ENCODE data around the gene EGFL7.
A peak's percentile ranks its signal among the peaks of the same experiment; 100 is the strongest.

Gene EGFL7

DNA sequence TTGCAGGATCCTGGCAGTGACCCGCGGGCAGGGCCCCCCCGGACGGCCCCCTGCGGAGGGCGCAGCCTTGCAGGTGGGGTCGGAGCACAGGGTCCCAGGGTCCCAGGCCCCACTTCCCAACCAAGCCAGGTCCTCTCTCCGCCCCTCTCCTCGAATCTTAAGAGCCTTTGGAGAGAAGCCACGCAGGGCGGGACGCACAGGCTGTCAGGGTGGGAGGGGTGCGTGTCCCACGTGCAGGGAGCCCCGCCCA, 18.4 kb upstream of the EGFL7 start:
- peak in 1 of 2 donors; percentile 64 for DNase-seq (ENCODE audit: low read depth in 2 of 2)

DNA sequence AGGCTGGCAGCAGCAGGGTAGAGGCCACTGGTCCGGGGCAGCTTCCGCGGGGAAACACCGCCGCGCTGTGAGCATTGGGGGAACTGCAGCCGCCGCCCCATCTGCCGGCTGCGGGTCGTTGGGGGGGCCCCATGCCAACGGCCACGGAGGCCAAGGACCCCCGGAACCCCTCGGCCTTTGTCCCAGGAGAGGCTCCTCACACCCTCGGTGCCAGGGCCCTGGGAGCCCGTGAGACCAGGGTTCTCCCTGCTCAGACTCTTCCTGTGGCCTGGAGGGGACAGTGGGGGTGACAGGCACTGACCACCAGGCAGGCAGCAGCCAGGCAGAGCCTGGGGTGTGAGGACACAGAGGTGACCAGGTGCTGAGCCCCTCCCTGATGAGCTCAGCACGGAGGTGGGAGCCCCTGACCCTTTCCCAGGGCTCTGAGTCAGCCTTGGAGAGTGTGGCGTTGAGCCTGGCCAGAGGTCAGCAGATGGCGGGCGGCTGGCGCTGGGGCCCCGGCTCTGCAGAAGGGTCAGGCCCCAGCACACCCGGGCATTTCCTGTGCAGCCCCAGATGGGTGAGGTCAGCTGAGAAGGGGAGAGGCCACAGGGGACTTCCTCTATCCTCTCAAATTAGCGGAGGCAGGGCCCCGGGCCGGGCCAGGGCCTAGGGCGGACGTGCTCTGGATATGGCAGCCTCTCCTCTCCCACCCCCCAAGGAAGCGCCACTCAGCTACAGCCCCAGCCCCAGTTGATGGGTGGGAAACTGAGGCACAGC, 17.9 kb upstream of the EGFL7 start:
- peak in 1 of 2 donors; percentile 65 for DNase-seq (ENCODE audit: low read depth in 2 of 2)

DNA sequence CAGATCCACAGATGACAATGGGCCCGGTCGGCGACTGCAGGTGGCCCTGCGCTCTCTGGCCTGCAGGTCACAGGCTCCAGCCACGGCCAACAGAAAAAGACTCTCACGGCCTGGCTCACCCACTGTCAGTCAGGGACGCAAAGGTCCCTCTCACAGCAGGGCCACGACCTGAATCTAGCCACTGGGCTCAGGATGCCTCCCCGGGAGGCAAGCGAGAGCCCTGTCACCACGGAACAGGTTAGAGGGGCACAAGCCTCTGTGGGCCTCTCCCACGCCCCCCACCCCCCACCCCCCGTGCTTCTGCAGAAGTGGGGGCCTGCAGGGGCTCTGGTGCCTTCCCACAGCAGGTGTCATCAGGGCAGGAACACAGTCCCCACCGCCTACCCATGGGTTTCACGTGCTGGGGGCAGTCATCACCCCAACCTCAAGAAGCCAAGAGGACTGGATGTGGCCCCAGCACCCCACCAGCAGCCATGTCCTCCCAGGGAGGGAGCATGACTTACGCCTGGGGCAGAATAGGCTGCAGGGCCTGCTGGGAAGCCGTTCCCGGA, 17.3 kb upstream of the EGFL7 start:
- DNase-seq (ENCODE audit: low read depth in 2 of 2): no peak

DNA sequence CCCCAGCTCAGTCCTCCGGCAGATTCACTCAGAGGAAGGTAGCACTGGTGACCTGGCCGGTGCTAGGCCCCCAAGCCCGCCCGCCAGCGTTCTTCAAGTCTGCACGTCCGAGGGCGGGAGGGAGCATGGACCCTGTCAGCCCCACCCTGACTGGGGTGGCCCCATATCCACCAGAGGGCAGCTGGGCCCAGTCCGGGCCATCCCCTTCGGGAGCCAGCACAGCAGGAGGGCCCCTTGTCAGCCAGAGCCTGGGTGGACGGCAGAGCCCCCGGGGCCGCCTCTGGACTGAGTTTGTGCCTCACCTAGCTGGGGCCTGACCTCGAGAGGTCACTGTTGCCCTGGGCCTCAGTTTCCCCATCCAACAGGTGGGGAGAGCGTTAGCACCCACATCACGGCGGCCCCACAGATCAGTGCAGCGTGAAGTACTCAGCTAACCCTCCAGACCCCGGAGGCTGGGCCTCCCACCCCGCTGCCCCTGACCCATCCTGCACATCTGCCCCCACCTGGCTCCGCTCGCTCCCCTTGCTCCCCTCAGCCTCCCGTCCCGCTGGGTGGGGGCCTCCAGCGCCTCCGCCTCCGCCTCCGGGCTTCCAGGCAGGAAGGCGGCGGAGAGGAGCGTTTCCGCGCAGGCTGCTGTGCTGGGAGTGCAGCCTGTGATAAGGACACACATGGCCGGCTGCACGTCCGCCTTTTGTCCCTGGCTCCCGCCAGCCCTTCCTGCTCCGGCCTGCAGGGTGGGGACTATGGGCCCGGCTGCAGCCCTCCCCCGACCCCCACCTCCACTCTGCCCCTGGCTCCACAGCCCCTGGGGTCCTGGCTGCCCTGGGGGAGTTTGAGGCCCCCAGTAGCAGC, 16.6 kb upstream of the EGFL7 start:
- no peak for DNase-seq (ENCODE audit: low read depth in 2 of 2)

DNA sequence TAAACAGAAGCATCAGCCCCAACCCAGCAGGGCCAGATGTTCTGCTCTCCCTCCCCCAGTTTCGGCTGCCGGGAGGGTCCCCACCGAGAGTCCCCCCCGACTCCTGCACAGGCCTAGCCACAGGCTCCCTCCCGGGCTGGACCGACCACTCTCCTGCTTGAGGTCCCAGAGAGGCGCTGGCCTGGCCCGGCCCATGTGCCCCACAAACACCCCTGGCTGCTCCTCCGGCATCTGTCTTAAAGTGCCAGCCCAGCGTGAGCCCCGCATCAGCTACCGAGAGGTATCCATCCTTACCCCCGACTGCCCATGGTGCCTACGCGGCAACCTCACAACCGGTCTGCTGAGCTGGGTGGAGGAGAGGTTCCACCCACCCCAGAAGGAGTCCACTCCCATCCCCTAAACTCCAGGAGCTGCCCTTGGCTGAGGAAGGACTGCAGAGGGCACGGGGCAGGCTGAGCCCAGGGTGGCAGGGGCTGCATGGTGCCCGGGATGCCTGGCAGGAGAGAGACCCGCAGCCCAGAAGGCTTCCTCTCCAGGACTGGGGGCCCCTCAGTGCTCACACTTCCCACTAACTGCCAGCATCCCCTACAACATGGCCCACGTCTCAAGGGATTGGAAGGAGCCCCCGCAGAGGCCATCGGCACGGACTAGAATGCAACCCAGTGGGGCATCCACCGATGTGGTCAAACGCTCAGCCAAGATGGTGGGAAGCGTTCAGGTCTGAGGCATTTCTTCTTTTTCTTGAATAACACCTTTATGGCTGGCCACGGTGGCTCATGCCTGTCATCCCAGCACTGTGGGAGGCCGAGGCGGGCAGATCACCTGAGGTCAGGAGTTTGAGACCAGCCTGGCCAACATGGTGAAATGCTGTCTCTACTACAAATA, 15.6 kb upstream of the EGFL7 start:
- DNase-seq (ENCODE audit: low read depth in 2 of 2): no peak

DNA sequence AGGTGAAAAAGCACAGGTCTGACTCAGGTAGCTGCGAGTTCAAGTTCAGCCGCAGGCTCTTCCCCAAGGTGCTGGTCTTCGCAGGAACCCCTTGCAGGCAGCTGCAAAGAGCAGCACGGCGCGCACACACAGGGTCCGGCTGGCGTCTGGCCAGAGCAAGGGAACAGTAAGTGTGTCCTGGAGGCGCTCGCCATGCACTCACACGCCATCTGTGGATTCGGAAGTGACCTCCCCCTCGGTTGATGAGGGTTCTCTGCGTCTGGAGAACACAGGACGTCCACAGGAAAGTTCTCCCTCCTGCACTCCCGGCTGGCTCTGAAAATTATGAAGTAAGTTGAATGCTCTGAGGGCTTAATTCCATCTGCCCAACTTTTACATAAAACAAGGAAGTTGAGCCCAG, 14.0 kb upstream of the EGFL7 start:
- no peak for DNase-seq (ENCODE audit: low read depth in 2 of 2)

DNA sequence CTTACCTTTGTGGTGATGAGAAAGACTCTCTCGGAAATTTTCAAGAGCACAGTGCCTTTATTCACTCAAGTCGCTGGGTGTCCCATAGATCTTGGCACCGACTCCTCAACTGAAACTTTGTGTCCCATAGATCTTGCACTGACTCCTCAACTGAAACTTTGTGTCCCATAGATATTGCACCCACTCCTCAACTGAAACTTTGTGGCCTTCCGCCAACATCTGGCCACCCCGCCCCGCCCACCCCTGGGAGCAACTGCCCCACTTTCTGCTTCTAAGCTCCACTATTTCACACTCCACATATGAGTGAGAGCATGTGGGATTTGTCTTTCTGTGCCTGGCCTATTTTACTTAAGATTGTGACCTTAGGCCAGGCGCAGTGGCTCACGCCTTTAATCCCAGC, 12.7 kb upstream of the EGFL7 start:
- DNase-seq (ENCODE audit: low read depth in 2 of 2): no peak

DNA sequence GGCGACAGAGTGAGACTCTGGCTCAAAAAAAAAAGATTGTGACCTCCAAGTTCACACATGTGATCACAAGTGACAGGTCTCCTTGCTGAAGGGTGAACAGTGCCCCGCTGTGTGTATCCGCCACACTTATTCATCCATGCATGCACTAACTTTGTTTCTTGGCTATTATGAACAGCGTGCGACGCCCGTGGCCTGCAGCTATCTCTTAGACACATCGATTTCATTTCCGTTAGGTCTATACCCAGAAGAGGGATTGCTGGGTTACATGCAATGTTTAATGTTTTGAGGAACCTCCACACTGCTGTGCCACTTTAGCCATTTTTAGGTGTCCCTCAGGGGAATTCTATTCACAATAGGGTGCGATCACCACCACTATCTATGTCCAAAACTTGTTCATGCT, 12.1 kb upstream of the EGFL7 start:
- DNase-seq (ENCODE audit: low read depth in 2 of 2): no peak

DNA sequence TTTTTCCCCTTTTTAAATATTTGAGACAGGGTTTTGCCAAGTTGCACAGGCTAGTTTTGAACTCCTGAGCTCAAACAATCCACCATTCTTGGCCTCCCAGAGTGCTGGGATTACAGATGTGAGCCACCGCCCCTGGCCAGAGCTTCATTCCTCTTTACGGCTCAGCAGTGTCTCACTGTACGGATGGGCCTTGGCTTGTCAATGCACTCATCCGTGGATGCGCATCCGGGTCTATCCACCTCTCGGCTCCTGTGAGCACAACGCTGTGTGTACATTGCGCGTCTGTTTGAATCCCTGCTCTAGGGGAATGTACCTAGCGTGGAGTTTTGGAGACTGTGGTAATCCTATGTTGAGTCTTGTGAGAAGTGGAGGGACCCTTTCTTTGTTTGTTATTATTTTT, 10.9 kb upstream of the EGFL7 start:
- DNase-seq (ENCODE audit: low read depth in 2 of 2): no peak

DNA sequence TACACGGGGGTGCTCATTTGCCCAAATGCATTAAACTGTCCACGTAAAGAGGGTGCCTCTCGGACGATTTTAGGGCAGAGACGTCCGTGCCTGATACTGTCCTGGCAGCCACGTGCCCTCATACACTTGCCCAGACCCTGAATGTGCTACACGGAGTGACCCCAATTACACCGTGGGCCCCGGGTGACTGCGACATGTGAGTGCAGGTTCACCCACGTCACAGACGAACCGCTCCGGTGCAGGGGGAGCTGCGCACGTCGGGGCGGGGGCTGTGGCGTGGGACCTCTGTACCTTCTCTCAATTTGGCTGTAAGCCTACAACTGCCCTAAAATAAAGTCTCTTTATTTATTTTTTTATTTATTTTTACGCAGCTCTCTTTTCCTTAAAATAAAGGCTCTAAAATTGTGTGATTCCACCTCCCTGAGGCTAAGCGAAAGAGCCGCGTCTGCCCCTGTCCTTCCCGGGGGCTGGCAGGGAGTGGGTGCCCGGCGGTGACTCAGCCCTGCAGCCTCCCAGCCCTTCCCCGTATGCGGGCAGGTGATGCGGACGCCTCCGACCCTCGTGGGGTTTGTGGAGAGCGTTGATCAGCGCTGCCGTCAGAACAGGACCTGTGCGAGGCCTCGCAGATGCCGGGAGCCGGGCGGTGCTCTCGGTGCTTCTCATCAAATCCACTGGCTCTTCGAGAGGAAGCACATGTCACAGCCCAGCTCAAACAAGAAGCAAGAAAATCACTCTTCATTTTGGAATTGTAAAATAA, 9.2 kb upstream of the EGFL7 start:
- DNase-seq (ENCODE audit: low read depth in 2 of 2): no peak

DNA sequence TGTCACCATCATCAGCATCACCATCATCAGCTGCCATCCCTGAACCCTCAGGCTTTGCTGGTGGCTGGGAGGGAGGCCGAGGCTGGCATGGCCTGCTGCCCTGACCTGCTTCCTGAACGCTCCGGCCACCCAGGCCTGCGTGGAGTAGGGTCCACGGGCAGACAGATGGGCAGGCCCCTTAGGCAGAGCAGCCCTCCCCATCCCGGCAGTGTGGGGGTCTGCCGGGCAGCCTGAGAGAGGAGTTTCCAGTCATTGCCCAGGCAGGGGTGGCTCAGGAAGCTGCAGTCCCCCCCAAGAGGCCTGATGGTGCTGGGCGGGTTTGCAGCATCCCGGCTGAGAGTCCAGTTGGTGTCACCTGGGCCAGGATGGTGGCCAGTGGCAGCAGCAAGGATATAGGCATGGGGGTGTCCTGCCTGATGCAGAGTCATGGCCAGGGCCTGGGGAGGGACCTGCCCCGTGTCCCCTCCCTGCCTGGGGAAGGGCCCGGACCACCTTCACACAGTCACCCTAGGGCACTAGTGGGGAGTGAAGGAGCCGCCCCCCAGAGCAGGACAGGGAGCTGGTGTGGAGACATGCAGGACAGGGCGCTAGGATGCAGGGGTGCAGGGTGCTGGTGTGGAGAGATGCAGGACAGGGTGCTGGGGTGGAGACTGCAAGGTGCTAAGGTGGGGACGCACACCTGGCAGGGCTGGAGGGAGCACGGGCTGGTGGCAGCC, 7.7 kb upstream of the EGFL7 start:
- no peak for DNase-seq (ENCODE audit: low read depth in 2 of 2)

DNA sequence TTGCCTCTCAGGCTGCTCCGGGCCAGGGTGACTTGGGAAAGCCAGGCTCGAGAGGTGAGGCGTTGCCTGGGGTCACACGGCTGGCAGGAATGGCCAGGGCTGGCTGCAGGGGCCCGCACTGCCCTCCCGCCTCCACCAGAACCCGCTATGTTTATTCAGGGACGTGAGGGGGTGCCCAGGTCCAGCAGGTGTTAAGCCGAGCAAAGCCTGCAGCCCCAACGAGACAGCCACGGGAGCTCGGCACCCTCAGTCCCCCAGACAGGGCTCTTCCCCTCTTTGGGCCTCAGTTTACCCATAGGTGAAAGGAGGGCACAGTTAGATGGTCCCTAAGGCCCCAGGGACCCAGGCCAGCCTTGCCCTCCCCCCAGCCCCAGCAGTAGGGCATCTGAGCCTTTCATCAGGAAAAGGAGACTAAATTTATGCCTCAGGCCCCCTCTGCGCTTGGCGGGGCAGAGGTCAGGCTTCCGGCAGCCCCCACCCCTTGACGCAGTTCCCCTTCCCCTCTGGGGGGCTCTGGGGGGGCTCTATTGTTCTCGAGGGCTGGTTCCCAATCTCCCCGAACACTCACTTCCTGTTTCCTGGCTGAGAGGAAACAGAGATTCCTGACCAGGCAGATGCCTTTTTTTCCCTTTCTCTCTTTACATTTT, 7.1 kb upstream of the EGFL7 start:
- no peak for DNase-seq (ENCODE audit: low read depth in 2 of 2)

DNA sequence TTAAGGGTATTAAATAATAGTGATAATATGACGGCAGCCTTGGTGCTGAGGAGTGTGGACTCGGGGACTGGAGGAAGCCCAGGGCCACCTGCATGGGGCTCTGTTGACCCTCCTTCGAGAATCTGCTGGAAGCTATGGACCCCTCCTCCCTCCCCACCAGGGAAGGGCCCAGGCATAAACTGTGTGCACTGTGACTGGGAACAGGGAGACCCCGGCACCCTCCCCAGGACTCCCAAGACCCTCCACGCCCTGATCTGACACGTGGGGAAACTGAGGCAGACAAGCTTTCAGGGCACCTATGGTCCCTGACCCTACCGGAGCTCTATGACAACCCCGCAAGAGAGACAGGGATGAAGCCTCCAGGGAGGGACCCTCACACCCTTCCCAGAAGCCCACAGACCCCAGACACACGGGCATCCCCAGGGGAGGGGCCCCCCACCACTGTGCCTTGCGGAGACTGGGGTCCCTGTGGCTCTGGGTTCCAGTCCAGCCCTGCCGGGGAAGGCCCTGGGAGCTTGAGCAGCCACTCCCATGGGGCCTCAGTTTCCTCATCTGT, 6.5 kb upstream of the EGFL7 start:
- DNase-seq (ENCODE audit: low read depth in 2 of 2): no peak

DNA sequence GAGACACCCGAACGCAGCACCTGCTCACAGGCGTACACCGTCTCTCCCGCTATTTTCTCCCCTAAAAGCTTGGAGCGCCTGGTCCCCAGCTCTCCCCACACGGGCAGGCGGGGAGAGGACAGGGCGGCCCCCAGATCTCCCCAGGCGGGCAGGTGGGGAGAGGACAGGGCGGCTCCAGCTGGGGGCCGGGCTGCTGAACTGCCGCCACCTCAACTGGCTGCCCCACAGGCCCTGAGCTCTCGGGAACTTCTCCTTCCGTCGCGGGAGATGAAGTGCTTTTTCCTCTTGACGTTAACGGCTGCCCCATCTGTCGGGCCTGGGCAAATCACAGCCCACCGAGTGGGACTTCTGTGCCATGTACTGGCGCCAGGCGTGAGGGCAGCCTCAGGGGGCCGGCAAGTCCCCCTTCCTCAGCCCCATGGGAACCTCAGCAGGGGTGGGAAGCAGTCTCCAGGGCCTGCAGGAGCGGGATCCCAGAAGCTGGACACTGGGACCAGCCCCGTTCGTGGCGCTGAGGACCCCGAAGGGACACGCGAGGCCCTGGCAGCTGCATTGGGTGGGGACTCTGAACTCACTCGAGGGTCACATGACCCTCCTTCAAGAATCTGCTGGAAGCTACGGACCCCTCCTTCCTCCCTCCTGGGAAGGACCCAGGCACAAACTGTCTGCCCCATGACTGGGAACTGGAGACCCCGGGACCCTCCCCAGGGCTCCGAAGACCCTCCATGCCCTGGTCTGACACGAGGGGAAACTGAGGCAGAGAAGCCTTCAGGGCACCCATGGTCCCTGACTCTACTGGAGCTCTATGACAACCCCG, 5.7 kb upstream of the EGFL7 start:
- DNase-seq (ENCODE audit: low read depth in 2 of 2): no peak

DNA sequence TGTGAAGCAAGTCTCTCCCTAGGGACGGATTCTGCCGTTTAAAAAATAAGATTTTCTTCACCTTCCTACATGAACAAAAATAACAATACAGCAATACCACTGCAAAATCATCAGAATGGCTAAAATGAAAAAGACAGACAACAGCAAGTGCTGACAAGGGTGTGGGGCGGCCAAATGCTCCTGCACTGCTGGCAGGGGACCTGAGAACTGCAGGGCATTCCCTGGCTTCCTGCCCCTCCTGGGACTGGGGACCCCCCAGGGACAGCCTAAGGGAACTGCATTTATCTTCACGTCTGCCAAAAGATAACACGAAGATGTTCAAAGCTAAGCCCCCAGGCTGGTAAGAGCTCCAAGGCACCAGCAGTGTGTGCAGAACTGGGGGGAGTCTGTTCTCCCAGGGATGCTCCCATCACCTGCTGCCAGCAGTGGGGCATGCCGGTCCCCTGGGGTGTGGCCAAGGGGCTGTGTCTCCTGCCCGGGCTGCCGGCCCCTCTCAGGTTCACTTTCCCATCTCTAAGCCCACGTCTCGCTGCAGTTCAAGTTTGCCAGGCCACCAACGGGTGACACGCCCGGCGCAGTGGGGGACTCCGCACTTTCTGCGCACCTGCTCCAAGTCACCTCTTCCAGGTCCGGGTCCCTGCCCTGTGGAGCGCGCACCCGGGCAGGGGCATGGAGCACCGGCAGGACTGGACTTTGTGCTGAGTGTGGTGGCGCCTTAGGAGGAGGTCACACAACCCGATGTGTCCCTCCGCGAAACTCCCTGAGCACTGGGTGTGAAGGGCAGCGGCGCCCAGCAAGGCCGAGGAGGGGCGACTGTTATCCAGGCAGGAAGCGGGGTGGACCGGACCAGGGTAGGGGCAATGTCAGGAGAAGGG, 4.5 kb upstream of the EGFL7 start:
- no peak for DNase-seq (ENCODE audit: low read depth in 2 of 2)

DNA sequence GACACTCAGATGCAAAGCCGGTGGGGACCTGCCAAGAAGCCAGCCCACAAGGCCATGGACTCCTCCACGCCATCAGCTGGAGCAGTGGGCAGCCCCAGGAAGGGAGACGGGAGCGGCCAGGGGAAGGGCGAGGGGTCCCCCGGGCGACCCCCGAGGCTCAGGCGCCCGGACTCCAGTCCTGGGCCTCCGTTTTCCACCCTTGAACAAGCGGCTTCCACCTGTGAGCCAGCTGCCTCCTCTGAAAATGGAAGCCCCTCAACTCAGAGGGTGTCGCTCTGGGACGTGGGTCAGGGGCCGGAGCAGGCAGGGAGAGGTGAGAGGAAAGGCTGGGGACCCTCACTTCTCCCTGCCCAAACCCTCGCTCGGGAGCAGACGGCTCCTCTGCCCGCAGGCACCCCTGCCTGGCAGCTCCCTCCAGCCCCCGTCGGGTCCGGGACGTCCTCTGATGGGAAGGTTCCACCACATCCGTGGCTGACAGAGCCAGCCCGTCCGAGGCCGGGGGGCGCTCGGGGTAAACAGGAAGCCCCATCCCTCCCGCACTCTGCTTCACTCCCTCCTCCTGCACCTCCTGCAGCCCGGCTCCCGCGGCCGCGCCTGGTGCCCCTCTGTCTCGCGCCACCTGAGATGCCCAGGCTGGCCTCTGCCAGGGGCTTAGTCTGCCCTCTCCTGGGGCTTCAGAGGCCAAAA, 3.7 kb upstream of the EGFL7 start:
- no peak for DNase-seq (ENCODE audit: low read depth in 2 of 2)

Measured in stimulated activated CD4-positive, alpha-beta T cell treated with anti-CD3 and anti-CD28 coated beads, Interleukin-15, amount 100 ng/mL, for 48 hours (primary cell).